Sigmoid colon (tissue), 4 donors: ENCODE data around the gene MTMR3.

Source experiments
- EP300 ChIP-seq, 4 donors: sonication (generic); formaldehyde crosslinking; IDR thresholded peaks; one replicate each; pipeline ENCODE4 v1.6.1; 2017; ENCODE audit warnings: antibody characterized with exemption in 4 of 4
- POLR2A ChIP-seq, 2 donors: fragments of 450-650 bp; IDR thresholded peaks; one replicate each; pipeline ENCODE4 v1.6.1; 2016; ENCODE audit warnings: antibody characterized with exemption in 2 of 2, mild to moderate bottlenecking in 2 of 2, moderate library complexity in 2 of 2
- TF ChIP-seq, protein P1 (sequence below), 4 experiments: fragments of 450-650 bp in 3 of 4; fragments of 200-600 bp in 1 of 4; IDR thresholded peaks; one replicate each; pipeline ENCODE4 v1.5.1; 2016 to 2019; ENCODE audit warnings: antibody characterized with exemption in 4 of 4, mild to moderate bottlenecking in 3 of 4, moderate library complexity in 2 of 4

DNA sequence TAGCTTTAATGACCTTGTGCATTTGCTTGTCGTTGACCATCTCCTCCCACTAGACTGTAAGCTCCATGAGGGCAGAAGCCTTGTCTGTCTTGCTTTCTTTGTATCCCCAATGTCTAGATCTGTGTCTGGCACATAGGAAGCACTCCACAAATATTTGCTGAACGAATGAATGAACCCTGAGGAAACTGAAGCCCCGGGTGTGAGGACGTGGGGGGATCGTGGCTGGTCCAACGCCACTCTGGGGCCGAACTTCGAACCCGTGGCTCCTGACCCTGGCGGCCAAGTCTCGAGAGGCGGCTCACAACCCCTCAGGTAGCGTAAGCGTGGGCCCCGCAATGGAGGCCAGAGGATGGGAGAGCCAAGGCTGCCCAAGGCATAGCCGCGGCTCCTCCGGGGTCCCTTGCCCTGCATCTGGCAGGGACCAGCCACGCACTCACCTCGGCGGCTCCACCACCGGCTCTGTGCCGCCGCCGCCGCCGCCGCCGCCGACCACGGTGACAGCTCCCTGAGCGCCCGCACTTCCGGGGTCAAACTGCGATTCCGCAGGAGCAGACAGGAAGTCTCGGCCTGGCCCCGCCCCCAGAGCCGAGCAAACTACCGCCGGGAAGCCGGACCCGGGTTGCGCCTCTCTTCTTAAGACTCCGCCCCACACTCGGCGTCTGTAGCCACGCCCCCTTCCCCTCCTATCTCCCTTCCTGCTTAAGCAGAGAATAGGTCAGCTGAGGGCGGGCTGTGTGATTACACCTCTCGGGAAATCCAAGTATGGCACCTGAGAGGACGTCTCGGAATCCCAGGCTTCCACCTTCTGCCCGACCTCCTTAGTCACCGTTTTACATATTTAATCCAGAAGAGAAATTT is 45.0 kb upstream of the MTMR3 start, which contains the start of gene ASCC2:
- TF ChIP-seq, protein P1, sequence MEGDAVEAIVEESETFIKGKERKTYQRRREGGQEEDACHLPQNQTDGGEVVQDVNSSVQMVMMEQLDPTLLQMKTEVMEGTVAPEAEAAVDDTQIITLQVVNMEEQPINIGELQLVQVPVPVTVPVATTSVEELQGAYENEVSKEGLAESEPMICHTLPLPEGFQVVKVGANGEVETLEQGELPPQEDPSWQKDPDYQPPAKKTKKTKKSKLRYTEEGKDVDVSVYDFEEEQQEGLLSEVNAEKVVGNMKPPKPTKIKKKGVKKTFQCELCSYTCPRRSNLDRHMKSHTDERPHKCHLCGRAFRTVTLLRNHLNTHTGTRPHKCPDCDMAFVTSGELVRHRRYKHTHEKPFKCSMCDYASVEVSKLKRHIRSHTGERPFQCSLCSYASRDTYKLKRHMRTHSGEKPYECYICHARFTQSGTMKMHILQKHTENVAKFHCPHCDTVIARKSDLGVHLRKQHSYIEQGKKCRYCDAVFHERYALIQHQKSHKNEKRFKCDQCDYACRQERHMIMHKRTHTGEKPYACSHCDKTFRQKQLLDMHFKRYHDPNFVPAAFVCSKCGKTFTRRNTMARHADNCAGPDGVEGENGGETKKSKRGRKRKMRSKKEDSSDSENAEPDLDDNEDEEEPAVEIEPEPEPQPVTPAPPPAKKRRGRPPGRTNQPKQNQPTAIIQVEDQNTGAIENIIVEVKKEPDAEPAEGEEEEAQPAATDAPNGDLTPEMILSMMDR (IDR thresholded peaks at IDR 0.05), result peak in 1 of 4 experiments; percentile 31
- TF ChIP-seq POLR2A (IDR thresholded peaks at IDR 0.05), result peak; percentile 32 to 53
- peak in 1 of 4 donors; percentile 1 for TF ChIP-seq EP300 (IDR thresholded peaks at IDR 0.05)
